Occipital lobe (tissue), 3 donors: ENCODE results near the gene DNM3. TPM values are rescaled to one million over a fixed set of nuclear protein-coding genes. Genes with fewer than 3 reads are reported as not detected.

Source experiments
- DNase-seq: peaks from one replicate; lab custom pipeline; 2025; lab: John Stamatoyannopoulos, UW
- small RNA-seq: library from RNA; depleted of rRNA; stranded (forward); fragments of <200 nt; gene quantifications from one replicate; pipeline ENCODE3, GENCODE V24; 2014
- total RNA-seq: library from RNA; depleted of rRNA; stranded (reverse); fragments of >200 nt; gene quantifications from one replicate; pipeline ENCODE4 v1.2.3, GENCODE V29; 2014

Gene DNM3
- total RNA-seq, 1 donor from 2014 or later: 115 TPM

- DNase-seq: no peak
These were observed 608.6 kb downstream of the DNM3 start for GRCh38 chr1:172449585-172450523.

- no peak for DNase-seq
These were observed 609.2 kb downstream of the DNM3 start for GRCh38 chr1:172450524-172450885.

- DNase-seq: no peak
These were observed 609.7 kb downstream of the DNM3 start for GRCh38 chr1:172451002-172451443.

GRCh38 chr1:172452536-172453152, 611.3 kb downstream of the DNM3 start:
- no peak for DNase-seq

- DNase-seq: no peak
These were observed 611.9 kb downstream of the DNM3 start for GRCh38 chr1:172453153-172453545.

- no peak for DNase-seq
These were observed 612.3 kb downstream of the DNM3 start for GRCh38 chr1:172453607-172454006.

GRCh38 chr1:172455451-172455850, 614.2 kb downstream of the DNM3 start:
- no peak for DNase-seq

GRCh38 chr1:172456344-172456769, 615.1 kb downstream of the DNM3 start:
- DNase-seq: no peak

GRCh38 chr1:172457479-172458130, 616.3 kb downstream of the DNM3 start:
- DNase-seq: no peak

- no peak for DNase-seq
These were observed 618.9 kb downstream of the DNM3 start for GRCh38 chr1:172460177-172460576.

GRCh38 chr1:172460887-172461315, 619.6 kb downstream of the DNM3 start:
- no peak for DNase-seq

Small RNA genes lying within 50 kb of the gene (small RNA-seq; reads per million reads assigned to genes)
- gene MIR199A2 (0.15 reads per million), gene RNU6-157P (not detected)

Other genes starting within 250 kb of the DNM3 start
- not detected for gene MYOCOS, start 219.3 kb upstream of the DNM3 start, total RNA-seq
- not detected for gene MYOC, start 188.8 kb upstream of the DNM3 start, total RNA-seq
- gene VAMP4, start 99.4 kb upstream of the DNM3 start, total RNA-seq: 22.3 TPM
- 20.9 TPM for gene METTL13, start 59.8 kb upstream of the DNM3 start, total RNA-seq